HG02885 (cell line): ENCODE measurements around the gene REXO5.
"Not testable (repeated sequence)": the region's sequence is repeated elsewhere in the genome, so short reads cannot be mapped to it uniquely, and the experiment has no call there.

Source experiments
- ATAC-seq: cut with Tn5 transposase; IDR thresholded peaks from one replicate; pipeline ENCODE4 v1.9.1; 2021; ENCODE audit warnings: mild to moderate bottlenecking; ENCODE audit not compliant: unreplicated experiment, poor library complexity

The REXO5 gene

DNA sequence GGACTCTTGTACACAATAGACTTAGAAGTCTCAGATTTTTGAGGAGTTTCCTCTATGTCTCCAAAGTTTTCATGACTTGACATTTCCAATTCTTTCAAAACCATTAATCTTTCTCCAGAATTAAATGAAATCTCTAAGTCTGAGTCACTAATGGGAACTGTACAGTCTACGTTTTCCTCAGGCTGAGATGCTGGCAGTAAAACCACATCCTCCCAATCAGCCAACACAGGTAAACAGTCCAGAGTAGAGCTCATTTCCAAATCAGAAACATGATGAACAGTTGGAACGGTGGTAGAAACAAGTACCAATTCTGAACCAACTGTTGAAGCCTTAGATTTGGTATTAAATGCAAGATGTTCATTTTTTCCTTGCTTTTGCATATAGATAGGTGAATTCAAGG is 8.0 kb upstream of the REXO5 start:
- ATAC-seq = no peak

DNA sequence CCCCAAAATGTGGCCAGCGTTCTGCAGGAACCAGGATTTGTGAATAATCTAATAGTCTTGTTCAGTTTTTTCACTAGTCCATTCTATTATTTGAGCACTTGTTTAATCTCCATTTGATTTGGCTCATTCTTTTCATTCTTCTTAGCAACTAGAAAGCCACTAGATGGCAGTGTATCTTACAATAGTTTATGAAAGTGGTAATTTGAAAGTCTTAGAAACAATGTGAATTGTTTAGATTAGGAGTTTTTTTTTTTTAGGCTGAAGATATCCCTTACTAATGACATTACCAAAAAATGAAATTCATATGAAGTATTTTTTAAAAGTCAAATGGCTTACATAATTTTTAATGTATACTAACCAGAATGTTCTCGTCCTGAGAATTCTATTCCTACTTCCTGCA is 6.7 kb upstream of the REXO5 start:
- no peak for ATAC-seq

DNA sequence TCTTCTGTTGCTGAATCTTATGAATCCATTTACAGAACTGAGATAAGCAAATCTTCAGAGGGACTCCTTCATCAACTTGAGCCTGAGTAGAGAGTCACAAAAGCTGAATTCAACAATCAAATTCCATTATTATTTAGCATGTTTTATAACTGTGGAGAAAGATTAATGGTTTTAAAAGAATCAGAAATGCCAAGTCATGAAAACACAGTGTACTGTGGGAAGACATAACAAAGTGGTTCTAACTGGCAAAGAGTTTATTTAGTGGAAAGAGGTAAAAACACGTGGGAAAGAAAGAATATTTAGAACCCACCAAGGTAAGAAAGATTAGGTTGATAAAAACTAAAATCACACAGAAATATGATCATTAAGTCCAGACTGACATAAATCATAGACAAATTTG is 5.0 kb upstream of the REXO5 start:
- ATAC-seq = no peak

DNA sequence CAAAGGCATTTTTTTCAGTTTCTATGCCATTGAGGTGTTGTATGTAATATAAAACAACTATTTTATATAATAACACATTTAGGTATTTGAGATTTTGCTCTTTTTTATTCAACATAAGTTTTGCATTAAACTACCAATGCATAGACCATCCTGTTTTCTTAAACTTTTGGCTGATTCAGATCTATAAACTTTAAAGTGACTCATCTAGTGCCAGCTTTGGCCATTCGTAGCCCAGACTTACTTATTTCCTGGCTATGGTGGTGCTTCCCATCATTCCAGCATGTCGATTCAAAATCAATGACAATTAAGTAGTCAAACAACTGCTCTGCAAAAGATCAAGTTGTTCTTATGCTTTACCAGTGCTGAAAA is 3.2 kb upstream of the REXO5 start:
- ATAC-seq = no peak

DNA sequence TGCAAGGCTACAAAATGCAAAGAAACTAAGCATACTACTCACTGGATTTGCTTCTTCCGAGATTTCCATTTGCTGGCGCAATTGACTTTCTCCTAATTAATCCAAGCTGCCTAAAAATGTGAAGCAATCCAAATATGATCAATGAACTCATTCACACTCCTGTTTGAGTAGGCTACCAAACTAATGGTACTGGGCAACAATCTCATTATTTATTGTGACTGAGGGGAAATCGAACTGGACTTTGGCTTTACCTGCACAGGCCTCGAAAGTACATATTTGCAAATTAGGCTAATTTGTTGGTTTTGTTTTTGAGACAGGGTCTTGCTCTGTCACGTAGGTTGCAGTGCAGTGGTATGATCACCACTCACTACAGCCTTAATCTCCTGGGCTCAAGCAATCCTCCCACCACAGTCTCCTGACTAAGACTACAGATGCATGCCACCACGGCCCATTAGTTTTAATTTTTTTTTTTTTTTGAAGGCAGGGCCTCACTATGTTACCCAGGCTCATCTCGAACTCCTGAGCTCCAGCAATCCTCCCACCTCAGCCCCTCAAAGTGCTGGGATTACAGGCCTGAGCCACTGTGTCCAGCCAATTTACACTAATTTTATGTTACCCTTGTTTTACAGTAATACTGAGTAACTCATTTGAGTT is 2.6 kb upstream of the REXO5 start:
- ATAC-seq = no peak

DNA sequence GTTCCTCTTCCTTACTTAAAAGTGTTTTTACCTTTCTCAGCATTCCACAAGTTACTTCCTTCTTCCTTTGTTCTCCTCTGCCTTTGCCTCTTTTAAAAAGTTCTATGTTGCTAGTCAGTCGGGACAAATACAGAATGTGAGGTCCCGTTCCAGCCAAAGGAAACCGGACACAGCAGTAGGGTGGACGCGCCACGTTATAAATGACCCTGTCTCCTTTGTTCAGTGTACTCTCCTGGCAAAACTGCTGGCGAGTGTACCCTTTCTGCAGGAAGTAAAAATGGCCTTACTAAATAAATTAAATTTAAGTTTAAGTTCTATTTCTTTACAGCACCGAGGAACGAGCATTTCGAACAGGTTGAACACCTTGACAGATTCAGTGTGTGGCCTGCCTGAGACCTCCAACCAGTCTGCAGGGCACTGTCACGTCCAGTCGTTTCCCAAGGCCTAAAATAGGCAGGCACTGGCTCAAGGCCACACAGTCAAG is 601 bp upstream of the REXO5 start:
- not testable (repeated sequence) for ATAC-seq

DNA sequence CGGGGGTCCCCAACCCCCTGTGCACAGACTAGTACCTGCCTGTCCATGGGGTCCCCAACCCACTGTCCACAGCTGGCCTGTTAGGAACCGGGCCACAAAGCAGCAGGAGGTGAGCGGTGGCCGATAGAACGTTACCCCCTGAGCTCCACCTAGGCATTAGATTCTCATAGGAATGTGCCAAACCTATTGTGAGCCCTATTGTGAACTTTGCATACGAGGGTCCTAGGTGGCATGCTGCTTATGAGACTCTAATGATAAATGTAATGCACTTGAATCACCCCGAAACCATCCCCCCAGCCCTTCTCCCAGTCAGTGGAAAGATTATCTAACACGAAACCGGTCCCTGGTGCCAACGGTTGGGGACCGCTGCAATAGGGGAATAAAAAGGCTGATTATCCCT is 1.5 kb downstream of the REXO5 start:
- ATAC-seq = no peak

DNA sequence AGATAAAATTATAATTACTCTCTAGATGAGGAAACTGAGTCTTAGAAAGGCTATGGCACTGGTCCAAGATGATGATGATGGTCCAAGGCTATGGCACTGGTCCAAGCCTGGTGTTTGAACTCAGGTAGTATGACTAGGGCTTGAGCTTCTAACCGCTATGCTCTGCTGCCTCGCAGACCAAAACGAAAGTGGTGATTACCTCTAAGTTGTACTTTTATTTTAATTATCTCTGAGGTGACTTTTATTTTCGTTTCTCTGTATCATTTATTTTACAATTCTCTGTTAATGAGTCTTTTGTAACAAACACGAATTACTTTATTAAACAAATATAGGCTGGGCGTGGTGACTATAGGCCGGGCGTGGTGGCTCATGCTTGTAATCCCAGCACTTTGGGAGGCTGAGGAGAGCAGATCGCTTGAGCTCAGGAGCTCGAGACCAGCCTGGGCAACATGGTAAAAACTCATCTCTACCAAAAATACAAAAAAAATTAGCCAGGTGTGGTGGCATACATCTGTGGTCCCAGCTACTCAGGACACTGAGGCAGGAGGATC is 5.6 kb downstream of the REXO5 start:
- ATAC-seq = no peak

DNA sequence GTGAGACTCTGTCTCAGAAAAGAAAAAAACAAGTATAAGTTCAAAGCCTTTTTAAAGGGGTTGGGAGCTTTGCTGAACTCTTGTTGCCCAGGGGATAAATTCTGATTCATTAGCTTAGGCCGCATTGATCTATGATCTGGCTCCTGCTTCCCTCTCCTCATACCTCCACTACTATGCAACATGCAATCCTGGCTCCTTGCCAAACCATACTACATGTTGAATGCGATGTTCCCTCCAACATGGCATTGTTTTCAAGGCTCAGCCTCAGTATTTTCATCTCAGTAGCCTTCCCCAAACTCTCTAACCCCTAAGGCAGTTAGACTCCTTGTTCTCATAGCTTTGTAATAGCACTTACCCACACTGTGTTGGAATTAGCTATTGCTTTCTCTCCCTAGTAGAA is 6.2 kb downstream of the REXO5 start:
- ATAC-seq = no peak

DNA sequence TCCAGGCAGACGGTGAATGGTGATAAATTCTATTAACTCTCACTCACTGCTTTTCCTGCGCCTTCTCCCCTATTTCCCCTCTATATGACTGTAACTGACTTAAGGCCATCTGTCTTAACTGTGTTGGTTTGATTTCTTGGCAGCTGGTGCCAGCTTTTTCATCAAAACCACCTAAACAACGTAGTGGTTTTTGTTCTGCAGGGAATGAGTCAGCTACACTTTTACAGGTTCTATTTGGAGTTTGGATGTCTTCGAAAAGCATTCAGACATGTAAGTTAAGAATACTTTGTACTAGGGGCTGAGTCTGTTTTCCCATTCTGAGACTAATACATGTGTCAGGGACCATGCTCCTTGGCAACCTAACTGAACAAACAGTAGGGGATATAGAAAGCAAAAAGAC is 8.5 kb downstream of the REXO5 start:
- no peak for ATAC-seq

DNA sequence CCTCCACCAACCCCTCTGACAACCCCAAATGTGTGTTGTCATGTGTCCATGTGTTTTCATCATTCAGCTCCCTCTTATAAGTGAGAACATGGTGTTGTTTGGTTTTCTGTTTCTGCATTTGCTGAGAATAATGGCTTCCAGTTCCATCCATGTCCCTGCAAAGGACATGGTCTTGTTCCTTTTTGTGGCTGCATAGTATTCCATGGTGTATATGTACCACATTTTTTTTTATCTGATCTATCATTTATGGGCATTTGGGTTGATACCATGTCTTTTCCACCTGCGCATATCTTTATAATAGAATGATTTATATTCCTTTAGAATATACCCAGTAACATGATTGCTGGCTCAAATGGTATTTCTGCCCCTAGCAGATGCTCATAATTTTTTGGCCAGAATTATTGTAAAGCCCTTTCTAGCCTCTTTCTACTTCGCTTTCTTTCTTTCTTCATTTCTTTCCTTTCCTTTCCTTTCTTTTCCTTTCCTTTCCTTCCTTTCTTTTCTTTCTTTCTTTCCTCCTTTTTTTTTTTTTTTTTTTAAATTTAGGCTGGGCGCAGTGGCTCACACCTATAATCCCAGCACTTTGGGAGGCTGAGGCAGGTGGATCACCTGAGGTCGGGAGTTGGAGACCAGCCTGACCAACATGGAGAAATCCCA is 12.7 kb downstream of the REXO5 start:
- ATAC-seq = no peak

DNA sequence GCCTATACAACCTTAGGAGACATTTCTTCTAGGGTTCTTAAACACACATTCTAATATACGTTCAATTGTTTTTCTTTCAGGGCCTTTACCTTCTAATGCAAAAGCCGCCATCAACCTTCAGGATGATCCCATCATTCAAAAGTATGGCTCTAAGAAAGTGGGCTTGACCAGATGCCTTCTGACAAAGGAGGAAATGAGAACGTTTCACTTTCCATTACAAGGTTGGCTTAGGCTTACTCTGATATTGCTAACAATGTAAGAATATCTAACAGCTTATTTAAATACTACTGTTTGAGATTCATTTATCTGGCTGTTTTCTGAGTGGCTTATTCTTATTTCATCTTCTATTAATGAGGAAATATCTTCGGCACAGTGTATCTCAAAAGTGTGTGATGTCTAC is 15.4 kb downstream of the REXO5 start:
- no peak for ATAC-seq

DNA sequence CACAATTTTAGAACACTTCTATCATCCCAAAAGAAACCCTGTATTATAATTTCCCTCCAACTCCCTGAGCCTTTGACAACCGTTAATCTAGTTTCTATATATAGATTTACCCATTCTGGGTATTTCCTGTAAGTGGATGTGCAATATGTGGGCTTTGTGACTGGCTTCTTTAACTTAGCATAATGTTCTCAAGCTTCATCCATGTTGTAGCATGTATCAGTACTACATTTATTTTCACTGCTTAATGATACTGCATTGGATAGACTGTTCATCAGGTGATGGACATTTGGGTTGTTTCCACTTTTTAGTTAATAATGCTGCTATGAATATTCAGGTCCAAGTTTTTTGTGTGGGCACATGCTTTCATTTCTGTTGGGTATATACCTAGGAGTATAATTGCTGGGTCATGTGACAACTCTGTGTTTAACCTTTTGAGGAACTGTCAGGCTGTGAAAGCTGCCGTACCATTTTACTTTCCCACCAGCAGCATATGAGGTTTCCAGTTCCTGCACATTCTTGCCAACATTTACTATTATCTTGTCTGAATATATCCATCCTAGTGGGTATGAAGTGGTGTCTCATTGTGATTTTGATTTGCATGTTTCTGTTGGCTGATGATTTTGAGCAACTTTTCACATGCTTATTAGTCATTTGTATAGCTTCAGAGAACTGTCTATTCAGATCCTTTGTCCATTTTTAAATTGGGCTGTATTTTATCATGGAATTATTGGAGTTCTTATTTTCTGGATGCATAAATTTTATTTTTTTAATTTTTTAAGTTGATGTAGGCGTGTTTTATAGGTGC is 16.4 kb downstream of the REXO5 start:
- ATAC-seq = no peak

DNA sequence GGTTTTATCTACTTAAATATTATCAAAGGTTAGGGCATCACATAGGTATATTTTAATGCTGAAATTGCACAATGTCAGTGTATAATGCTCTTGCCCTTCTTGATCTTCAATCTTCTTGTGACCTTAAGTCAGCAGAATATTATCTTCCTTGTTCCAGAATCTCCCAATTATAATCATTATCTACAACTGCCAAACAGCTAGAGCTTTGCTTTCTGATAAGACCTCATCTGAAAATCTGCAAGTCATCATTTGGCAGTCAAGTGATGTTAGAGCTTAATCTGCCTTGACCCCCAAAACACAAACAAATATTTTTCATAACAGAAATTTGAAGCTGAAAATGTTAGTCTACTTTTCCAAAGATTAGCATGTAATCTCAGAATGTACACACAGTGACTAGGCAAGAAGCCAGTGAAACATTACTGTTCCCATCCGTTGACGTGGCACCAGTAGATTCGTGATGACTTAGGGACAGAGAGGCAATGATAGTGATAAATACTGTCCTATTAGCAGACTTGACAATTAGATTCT is 19.8 kb downstream of the REXO5 start:
- no peak for ATAC-seq

DNA sequence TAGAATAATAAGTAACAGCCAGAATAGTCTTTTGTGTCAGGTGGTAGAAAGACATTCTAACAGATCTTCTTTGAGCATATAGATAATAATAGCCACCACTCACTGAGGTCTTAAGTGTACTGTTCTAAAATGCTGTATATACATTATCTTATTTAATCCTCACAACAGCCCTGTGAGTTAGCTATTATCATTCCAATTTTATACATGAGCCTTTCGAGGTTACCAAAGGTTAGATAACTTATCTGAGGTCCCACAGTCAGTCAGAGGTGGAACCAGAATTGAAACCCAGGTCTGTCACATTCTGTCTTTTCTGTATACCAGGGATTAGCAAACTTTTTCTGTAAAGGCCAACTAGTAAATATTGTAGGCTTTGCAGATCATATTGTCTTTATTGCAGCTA is 23.2 kb downstream of the REXO5 start:
- ATAC-seq = no peak

DNA sequence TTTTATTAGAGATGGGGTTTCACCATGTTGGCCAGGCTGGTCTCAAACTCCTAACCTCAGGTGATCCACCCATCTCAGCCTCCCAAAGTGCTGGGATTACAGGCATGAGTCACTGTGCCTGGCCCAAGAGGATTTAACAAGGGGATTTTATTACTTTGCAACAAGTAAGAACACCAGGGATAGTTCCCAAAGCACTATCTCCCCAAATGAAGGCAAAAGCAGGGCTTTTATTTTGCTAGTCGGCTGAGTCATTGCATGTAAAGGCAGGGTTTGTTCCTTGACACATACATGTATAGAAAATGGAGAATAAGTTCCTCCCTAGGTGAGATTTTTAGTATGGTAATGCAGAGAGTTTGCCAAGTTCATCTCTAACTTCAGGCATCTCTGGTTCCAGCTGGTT is 24.0 kb downstream of the REXO5 start:
- ATAC-seq = no peak

DNA sequence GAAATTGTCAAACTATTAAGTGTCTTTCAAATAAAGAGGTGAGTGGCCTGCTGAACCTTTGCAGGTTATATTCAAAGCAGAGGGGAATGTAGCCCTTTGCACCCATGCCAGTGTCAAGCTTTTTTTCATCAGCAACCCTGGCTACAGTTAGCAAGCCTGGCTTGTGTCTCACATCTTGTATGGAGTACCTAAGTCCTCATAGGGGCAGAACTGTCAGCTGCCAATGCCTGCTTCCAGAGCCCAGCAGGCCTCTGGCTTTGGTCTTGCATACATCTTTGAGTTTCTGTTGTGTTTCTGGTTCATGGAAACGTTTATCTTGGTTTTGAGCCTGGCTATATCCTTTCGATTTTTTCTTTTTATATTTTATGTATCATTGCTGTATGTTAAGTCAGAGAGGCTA is 26.8 kb downstream of the REXO5 start:
- no peak for ATAC-seq

DNA sequence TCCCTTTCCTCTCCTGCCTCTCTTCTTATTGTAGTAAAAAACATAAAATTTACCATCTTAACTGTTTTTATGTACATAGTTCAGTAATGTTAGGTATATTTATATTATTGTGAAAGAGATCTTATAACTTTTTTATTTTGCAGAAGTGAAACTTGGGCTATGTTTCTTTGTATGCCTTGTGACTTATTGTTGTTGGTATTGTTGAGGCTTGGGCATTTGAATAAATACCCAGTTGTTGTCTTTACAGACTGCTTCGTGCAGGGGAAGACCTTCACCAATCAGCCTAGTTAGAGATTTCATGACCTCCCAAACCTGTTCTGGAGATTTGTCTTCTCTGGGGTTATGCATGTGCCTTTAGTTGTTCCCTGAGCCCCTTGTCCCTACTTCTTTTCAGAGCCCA is 31.9 kb downstream of the REXO5 start:
- no peak for ATAC-seq

DNA sequence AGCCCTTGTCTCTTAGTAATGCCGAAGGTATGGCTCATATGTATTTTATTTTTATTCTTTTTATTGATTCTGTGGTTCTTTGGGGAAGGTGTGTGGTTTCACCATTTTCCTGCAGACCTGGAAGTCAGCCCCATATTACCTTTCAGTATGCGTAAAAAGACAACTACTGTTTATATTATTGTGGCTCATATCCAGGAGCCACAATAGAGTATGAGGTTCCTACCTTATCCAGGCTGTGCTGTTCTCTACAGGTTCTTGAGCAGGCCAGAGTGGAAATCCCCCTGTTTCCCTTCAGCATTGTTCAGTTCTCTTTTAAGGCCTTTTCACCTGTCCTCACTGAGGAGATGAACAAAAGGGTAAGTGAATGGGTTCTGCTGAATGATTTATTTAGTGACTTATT is 33.2 kb downstream of the REXO5 start:
- ATAC-seq = no peak

DNA sequence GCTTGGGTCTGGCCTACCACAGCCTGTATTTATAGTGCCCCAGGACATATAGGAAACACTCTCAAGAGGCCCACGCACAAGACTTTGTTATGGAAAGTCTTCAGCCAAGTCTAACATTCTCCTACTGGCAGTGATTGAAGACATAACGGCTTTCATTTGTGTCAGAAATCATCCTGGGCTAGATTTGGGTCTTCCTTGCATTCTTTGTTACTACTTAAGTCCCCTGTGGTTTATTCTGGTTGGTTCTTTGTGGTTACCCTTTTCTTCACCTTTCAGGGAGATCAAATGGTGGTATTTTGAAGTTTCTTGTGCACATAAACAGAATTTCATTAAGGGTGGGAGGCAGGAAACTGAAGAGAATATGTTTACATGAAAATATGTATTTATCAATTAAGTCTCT is 37.7 kb downstream of the REXO5 start:
- no peak for ATAC-seq

DNA sequence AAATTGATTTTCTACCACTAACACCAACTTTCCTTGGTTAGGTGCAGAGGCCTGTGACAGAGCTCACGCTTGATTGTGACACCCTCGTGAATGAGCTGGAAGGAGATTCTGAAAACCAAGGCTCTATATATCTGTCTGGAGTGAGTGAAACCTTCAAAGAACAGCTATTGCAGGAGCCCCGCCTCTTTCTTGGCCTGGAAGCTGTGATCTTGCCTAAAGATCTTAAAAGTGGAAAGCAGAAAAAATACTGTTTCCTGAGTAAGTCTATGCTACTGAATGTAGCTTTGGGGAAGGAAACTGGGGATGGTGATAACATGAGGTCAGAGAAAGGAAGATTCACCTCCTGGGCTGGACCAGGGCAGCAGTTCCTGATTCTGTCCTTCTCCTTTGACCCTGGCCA is 38.3 kb downstream of the REXO5 start:
- no peak for ATAC-seq
